Muscle layer of duodenum (tissue), 2 donors: ENCODE data around the gene SNCG.

Source experiments
- H3K27ac ChIP-seq: one replicate; pipeline ENCODE4 v1.7.0; 2013; ENCODE audit warnings: mild to moderate bottlenecking, low read length
- H3K27me3 ChIP-seq: one replicate; pipeline ENCODE4 v1.7.0; 2013; ENCODE audit warnings: low read depth, mild to moderate bottlenecking, control low read depth, low read length
- H3K36me3 ChIP-seq, 2 donors: one replicate each; pipeline ENCODE4 v1.7.0; 2013; ENCODE audit warnings: low read length in 2 of 2, control low read depth in 1 of 2, mild to moderate bottlenecking in 1 of 2; ENCODE audit not compliant: insufficient read depth in 2 of 2, control insufficient read depth in 1 of 2
- H3K4me1 ChIP-seq, 2 donors: one replicate each; pipeline ENCODE4 v1.7.0; 2013; ENCODE audit warnings: low read length in 2 of 2, mild to moderate bottlenecking in 2 of 2, control low read depth in 1 of 2, moderate library complexity in 1 of 2; ENCODE audit not compliant: insufficient read depth in 2 of 2, control insufficient read depth in 1 of 2
- H3K4me3 ChIP-seq, 2 donors: one replicate each; pipeline ENCODE4 v1.7.0; 2013; ENCODE audit warnings: low read length in 2 of 2, low read depth in 1 of 2, mild to moderate bottlenecking in 1 of 2
- H3K9me3 ChIP-seq, 2 donors: one replicate each; pipeline ENCODE4 v1.7.0; 2013; ENCODE audit warnings: low read length in 2 of 2, control low read depth in 1 of 2, mild to moderate bottlenecking in 1 of 2; ENCODE audit not compliant: control insufficient read depth in 1 of 2
- donor health status: healthy.

The SNCG gene

DNA sequence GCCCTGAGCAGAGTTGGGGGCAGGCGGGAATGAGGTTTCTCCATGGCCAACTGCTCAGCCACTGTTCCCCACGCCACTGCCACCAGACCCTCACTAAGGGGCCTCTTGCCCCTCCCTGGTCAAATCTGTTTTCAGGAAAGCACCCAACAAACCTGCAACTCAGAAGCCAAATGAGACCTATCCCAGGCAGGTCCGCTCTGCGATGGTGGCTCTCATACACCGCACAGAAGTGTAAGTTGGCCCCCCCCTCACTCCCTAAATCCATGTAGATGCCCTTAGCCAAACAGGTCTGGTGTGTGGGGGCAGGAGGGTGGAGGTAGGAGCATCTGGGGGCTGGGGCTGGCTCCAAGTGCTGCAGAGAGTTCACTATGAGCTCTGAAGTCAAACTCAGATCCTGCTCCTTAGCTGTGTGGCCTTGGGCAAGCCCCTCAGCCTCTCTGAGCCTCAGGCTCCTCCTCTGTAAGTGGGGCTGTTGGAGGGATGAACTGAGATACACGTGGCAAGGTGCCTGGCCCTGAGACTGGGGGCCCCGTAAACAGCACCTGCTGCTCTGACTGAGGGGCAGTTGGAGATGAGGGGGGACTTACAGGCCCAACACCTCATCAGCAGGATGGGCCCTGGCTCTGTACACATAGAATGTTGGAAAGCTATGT lies 2.1 kb upstream of the SNCG start:
- no peaks in the 10 kb centered on the region for H3K27me3 ChIP-seq
- H3K27ac ChIP-seq = no peak overlapping the region
- H3K4me1 ChIP-seq = peaks cover 8 to 18% of the 10 kb centered on the region in 2 donors
- H3K36me3 ChIP-seq = no peaks in the 10 kb centered on the region
- peaks cover 0 to 4% of the 10 kb centered on the region in 2 donors for H3K9me3 ChIP-seq
- peak overlapping the region in 1 of 2 donors; percentile 26 for H3K4me3 ChIP-seq

DNA sequence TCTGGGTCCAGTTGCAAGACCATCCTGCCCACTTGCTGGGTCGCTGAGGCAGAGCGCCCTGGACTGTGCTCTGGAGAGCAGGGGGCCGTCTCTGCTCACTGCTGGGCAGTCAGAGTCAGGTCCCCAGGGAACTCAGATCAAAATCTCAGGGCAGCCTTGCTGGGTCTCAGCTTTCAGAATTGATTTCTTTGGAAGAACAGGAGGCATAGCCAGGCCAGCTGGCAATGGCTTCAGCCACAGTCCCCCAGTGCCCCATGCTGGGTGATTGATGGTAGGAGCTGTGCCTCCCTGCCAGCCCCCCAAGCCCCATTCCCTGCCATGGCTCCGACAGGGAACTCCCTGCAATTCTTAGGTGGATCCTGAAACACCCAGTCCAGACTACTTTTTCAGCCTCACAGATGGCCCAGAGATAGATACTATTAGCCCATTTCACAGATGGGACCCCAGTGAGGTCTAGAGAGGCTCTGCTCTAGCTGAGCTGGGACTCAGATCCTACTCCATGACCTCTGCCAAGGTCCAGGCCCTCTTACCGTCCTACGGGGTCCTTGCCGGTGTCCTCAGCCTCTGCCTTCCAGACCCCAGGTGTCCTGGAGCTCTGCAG lies 1.5 kb upstream of the SNCG start:
- peaks cover 8 to 18% of the 10 kb centered on the region in 2 donors for H3K4me1 ChIP-seq

GRCh38 chr10:86957471-86958115 lies 806 bp upstream of the SNCG start, which contains the start of gene MMRN2:
Gene MMRN2, minus strand, starts transcription at chr10:86957615. Its CDS starts 74 bp downstream, at chr10:86957541.
- H3K4me3 ChIP-seq = peak within 1 kb of the TSS; percentile 21 to 26
- no peaks in the 10 kb centered on the region for H3K36me3 ChIP-seq
- H3K27me3 ChIP-seq = no peaks in the 10 kb centered on the region
- peaks cover 8 to 18% of the 10 kb centered on the region in 2 donors for H3K4me1 ChIP-seq
- H3K9me3 ChIP-seq = no peaks in the 10 kb centered on the region
- peak within 1 kb of the TSS; percentile 75 for H3K27ac ChIP-seq

More for the DNA sequence above, 1.5 kb upstream of the SNCG start:
- Histone ChIP-seq H3K9me3 (peaks cover 0 to 4% of the 10 kb centered on the region in 2 donors), H3K4me3 (peak overlapping the region; percentile 21 to 26), H3K36me3 (no peaks in the 10 kb centered on the region), H3K27me3 (no peaks in the 10 kb centered on the region), H3K27ac (peak overlapping the region; percentile 75)

GRCh38 chr10:86958901-86959736 lies 720 bp downstream of the SNCG start:
- no peaks in the 10 kb centered on the region for H3K9me3 ChIP-seq
- peak overlapping the region; percentile 39 for H3K27ac ChIP-seq
- no peaks in the 10 kb centered on the region for H3K27me3 ChIP-seq
- no peaks in the 10 kb centered on the region for H3K36me3 ChIP-seq
- peaks cover 8 to 17% of the 10 kb centered on the region in 2 donors for H3K4me1 ChIP-seq
- H3K4me3 ChIP-seq = peak overlapping the region; percentile 11 to 21

DNA sequence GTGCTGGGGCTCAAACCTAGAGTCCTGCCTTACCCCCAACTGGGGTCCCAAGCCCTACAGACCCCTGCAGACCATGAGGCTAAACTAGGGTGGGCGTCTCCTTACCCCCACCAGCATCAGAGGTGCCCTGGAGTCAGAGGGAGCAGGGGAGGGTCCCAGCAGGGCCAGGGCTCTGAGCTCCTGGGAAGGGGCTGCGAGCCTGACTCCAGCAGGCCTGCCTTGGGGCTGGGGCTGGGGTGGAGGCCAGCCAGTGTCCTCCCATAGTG lies 1.3 kb downstream of the SNCG start:
- H3K27me3 ChIP-seq = no peaks in the 10 kb centered on the region
- H3K4me1 ChIP-seq = peaks cover 8 to 14% of the 10 kb centered on the region in 2 donors
- no peaks in the 10 kb centered on the region for H3K36me3 ChIP-seq
- H3K27ac ChIP-seq = peak overlapping the region; percentile 39
- peak overlapping the region in 1 of 2 donors; percentile 7 for H3K4me3 ChIP-seq
- H3K9me3 ChIP-seq = no peaks in the 10 kb centered on the region

DNA sequence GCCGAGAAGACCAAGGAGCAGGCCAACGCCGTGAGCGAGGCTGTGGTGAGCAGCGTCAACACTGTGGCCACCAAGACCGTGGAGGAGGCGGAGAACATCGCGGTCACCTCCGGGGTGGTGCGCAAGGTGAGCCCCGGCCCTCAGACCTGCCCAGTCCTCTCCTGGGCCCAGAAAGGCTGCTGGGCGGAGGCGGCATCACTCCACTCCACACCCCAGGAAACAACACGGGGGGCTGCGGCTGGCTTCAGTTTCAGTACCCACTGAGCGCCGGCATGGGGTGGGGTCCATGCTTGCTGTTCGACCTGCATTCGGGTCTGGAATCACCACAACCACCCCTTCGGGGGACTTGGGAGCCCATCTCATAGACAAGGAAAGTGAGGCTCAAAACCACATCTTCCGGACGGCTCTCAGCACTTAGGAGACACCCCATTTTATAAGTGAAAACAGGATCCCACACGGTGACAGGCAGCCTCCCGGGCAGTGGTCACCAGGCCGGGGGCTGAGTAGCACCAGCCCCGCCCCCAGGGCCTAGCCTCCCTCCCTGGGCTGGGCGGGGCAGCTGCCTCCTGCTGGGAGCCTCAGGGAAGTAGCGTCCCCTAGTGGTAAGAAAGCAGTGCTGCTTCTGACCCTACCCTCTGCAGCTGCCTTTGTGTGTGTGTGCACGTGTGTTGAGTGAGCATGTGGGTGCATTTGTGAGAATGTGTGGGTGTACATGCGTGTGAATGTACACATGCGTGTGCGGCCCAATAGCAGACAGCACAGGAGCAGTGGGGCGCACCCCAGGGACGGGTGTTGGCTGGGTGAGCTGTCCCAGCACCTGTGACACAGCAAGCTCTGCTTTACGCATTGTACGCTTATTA lies 1.8 kb downstream of the SNCG start:
- Histone ChIP-seq H3K27me3 (no peaks in the 10 kb centered on the region), H3K4me3 (no peak overlapping the region), H3K36me3 (no peaks in the 10 kb centered on the region), H3K27ac (no peak overlapping the region), H3K4me1 (peaks cover 8 to 14% of the 10 kb centered on the region in 2 donors), H3K9me3 (no peaks in the 10 kb centered on the region)

DNA sequence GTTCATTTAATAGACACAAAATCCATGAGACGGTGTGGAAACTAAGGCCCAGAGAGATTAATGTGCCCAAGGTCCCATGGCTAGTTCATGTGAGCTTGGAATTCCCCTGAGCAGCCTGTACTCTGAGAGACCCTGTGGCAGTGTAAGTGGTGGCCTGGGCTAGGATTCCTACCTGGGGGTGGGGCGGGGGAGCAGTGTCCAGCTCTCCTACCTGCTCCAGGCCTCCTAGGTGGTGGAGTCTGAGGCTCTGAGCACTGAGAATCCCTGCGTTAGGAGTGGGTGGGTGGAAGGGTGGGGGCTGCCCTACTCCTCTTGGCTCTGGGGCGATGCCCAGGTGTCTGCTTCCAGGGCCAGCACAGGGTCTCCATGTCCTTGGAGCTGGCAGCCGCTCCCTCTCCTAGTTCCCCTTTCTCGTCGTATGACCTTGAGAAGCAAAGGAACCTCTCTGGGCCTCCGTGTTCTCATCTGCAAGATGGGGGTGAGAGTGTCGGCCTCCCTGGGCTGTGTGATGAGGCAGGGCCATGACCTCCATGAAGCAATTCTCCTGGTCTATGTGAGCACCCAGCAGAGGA lies 2.5 kb downstream of the SNCG start:
- Histone ChIP-seq H3K4me3 (no peak overlapping the region), H3K36me3 (no peaks in the 10 kb centered on the region), H3K27me3 (no peaks in the 10 kb centered on the region), H3K27ac (no peak overlapping the region), H3K9me3 (no peaks in the 10 kb centered on the region), H3K4me1 (peaks cover 8 to 16% of the 10 kb centered on the region in 2 donors)

- Histone ChIP-seq H3K27ac (no peak overlapping the region), H3K27me3 (no peaks in the 10 kb centered on the region), H3K4me3 (no peak overlapping the region), H3K4me1 (peaks cover 13 to 22% of the 10 kb centered on the region in 2 donors), H3K36me3 (no peaks in the 10 kb centered on the region), H3K9me3 (no peaks in the 10 kb centered on the region)
Observed at GRCh38 chr10:86961481-86962091, 3.2 kb downstream of the SNCG start.

DNA sequence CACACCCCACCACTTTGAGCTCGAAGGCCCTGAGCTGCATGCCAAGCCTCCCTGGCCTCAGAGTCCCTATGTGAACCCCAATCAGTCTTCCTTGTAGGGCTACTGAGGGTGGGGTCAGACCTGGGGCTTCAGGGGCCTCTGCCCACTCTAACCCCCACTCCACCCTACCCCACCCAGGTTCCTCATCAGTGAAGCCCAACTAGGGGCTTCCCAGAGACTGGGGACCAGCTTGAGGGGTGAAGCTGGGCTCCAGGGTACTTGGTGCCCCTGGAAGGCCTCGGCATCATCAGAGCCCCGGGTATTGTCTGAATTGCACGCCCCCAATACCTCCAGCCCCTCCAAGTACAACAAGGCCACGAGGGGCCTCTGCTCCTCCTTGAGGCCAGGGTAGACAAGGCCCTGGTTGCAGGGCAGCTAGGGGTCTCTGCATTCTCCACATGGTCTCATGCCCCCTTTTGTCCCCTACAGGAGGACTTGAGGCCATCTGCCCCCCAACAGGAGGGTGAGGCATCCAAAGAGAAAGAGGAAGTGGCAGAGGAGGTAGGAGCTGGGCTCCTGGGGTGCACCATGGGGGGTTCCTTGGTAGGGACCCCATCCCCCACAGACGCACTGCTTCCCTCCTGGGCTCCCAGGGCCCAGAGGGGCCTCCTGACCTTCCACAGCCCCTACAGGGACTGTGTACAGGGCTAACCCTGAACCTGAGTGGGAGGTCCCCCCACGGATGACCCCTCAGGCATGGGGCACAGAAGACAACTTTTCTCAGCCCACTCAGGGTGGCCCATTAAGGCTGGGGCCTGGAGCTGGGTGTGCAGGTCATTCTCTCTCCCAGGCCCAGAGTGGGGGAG lies 4.0 kb downstream of the SNCG start:
- Histone ChIP-seq H3K9me3 (no peaks in the 10 kb centered on the region), H3K27me3 (no peaks in the 10 kb centered on the region), H3K4me1 (peaks cover 13 to 30% of the 10 kb centered on the region in 2 donors), H3K36me3 (no peaks in the 10 kb centered on the region), H3K27ac (no peak overlapping the region), H3K4me3 (no peak overlapping the region)
